HepG2 (cell line): Measurements from ENCODE around the gene ZFAND3. TPM values are rescaled to one million over a fixed set of nuclear protein-coding genes. Genes with fewer than 3 reads are reported as not detected.
A peak's percentile ranks its signal among the peaks of the same experiment; 100 is the strongest.

Experiments
- ATAC-seq: fragments of 200-7000 bp; cut with Tn5 transposase; 3 replicates; pipeline ENCODE4 v1.9.1; 2020; ENCODE audit warnings: mild to moderate bottlenecking, moderate library complexity
- BruUV-seq: library from RNA; stranded (reverse); fragments of 400-500 nt; replicated peaks from 2 replicates; lab custom pipeline; 2021; lab: Mats Ljungman, UMichigan
- CTCF ChIA-PET: fragments of 300-600 bp; formaldehyde crosslinking; extraction: SDS; loops from one replicate; lab custom pipeline; 2021; ENCODE audit warnings: low total read pairs, inconsistent platforms, low intra/inter-chr PET ratio; lab: Yijun Ruan, JAX
- POLR2A ChIA-PET: fragments of 350-600 bp; sonication (Branson Sonifier 250); formaldehyde crosslinking; loops from one replicate; lab custom pipeline; 2020; ENCODE audit warnings: antibody characterized with exemption, inconsistent platforms; lab: Yijun Ruan, JAX
- DNase-seq: peaks from one replicate; pipeline ENCODE4 v3.0.0-alpha.2; 2015; ENCODE audit warnings: low spot score
- FAIRE-seq: peaks from 3 replicates; lab custom pipeline; 2011; peaks lifted over from hg19 to GRCh38; lab: Jason Lieb, UNC
- H2AFZ ChIP-seq: one replicate; pipeline ENCODE4 v1.6.1; 2011; ENCODE audit warnings: low read length, inconsistent platforms
- H3K27ac ChIP-seq: fragments of 300-600 bp; 3 replicates; pipeline ENCODE4 v1.8.0; 2011; ENCODE audit warnings: mixed run types, mild to moderate bottlenecking, mixed read lengths, low read length, inconsistent platforms; ENCODE audit not compliant: insufficient read depth; ENCODE audit errors: extremely low read length
- H3K27me3 ChIP-seq, 2 experiments: fragments of 200-600 bp in 1 of 2; 2 replicates in 1 of 2; 3 replicates in 1 of 2; pipeline versions ENCODE4 v1.6.0 to v1.8.0; 2011; ENCODE audit warnings: low read length in 2 of 2, mild to moderate bottlenecking in 2 of 2, moderate library complexity in 2 of 2, inconsistent platforms in 1 of 2; ENCODE audit not compliant: insufficient read depth in 2 of 2, control insufficient read depth in 1 of 2
- H3K36me3 ChIP-seq, 2 experiments: fragments of 200-600 bp in 1 of 2; replicated peaks in 1 of 2; 2 replicates in 1 of 2; 3 replicates in 1 of 2; pipeline versions ENCODE4 v1.5.1 to v1.8.0; 2011; ENCODE audit warnings: low read length in 2 of 2, inconsistent platforms in 1 of 2; ENCODE audit not compliant: insufficient read depth in 2 of 2, control insufficient read depth in 1 of 2
- H3K4me1 ChIP-seq: 2 replicates; pipeline ENCODE4 v1.5.1; 2012; ENCODE audit warnings: low read length, inconsistent platforms; ENCODE audit not compliant: insufficient read depth
- H3K4me2 ChIP-seq: 2 replicates; pipeline ENCODE4 v1.6.0; 2011; ENCODE audit warnings: low read depth, low read length, inconsistent platforms
- H3K4me3 ChIP-seq, 3 experiments: fragments of 200-600 bp in 1 of 3; sonication (generic), shearing (Covaris generic) in 1 of 3; replicated peaks in 1 of 3; 2 replicates each; pipeline ENCODE4 v1.5.1; 2011 to 2016; ENCODE audit warnings: low read length in 3 of 3, inconsistent platforms in 2 of 3, low read depth in 2 of 3, mild to moderate bottlenecking in 2 of 3, control low read depth in 1 of 3, mixed read lengths in 1 of 3; ENCODE audit not compliant: insufficient read depth in 1 of 3
- H3K79me2 ChIP-seq: one replicate; pipeline ENCODE4 v1.6.1; 2011; ENCODE audit warnings: low read length, inconsistent platforms; ENCODE audit not compliant: insufficient read depth
- H3K9ac ChIP-seq: 2 replicates; pipeline ENCODE4 v1.6.0; 2011; ENCODE audit warnings: mild to moderate bottlenecking, low read depth, low read length, inconsistent platforms; ENCODE audit not compliant: insufficient read depth
- H3K9me3 ChIP-seq: 2 replicates; pipeline ENCODE4 v1.5.1; 2012; ENCODE audit warnings: mild to moderate bottlenecking, low read length
- H4K20me1 ChIP-seq: 2 replicates; pipeline ENCODE4 v1.6.0; 2011; ENCODE audit warnings: inconsistent platforms, mild to moderate bottlenecking, low read length, moderate library complexity; ENCODE audit not compliant: insufficient read depth
- ETV5 ChIP-seq: IDR thresholded peaks from 2 replicates; pipeline ENCODE4 v1.6.1; 2018; ENCODE audit warnings: missing biosample characterization, missing genetic modification reagents, inconsistent platforms, borderline replicate concordance
- GABPB1 ChIP-seq: IDR thresholded peaks from 2 replicates; pipeline ENCODE4 v1.6.1; 2016; ENCODE audit warnings: mild to moderate bottlenecking, missing genetic modification reagents, moderate library complexity, missing compliant biosample characterization
- HNF4A ChIP-seq: sonication (generic); formaldehyde crosslinking; IDR thresholded peaks from 2 replicates; pipeline ENCODE4 v1.4.0; 2020; ENCODE audit warnings: missing genetic modification reagents
- HNF4G ChIP-seq, 2 experiments: sonication (generic) in 1 of 2; formaldehyde crosslinking in 1 of 2; IDR thresholded peaks; 2 replicates each; pipeline versions ENCODE4 v1.4.0 to v1.6.1; 2011 to 2020; ENCODE audit warnings: borderline replicate concordance in 2 of 2, low read depth in 2 of 2, mild to moderate bottlenecking in 2 of 2, low read length in 1 of 2, missing genetic modification reagents in 1 of 2, moderate library complexity in 1 of 2
- IRF1 ChIP-seq: sonication (generic); formaldehyde crosslinking; IDR thresholded peaks from 2 replicates; pipeline ENCODE4 v1.4.0; 2020; ENCODE audit warnings: low read depth, mild to moderate bottlenecking, missing genetic modification reagents
- NFIC ChIP-seq: IDR thresholded peaks from 2 replicates; pipeline ENCODE4 v1.6.1; 2012; ENCODE audit warnings: mild to moderate bottlenecking, low read length, inconsistent platforms
- TEAD3 ChIP-seq: optimal IDR thresholded peaks from 2 replicates; pipeline ENCODE3; 2016; ENCODE audit warnings: borderline replicate concordance
- ZFP90 ChIP-seq: sonication (generic); formaldehyde crosslinking; IDR thresholded peaks from 2 replicates; pipeline ENCODE4 v1.8.0; 2022; ENCODE audit warnings: missing genetic modification reagents, mild to moderate bottlenecking, inconsistent platforms, borderline replicate concordance
- ZNF20 ChIP-seq: sonication (generic); formaldehyde crosslinking; IDR thresholded peaks from 2 replicates; pipeline ENCODE4 v1.4.0; 2020; ENCODE audit warnings: mild to moderate bottlenecking, moderate library complexity, missing genetic modification reagents
- ZNF329 ChIP-seq: sonication (generic); formaldehyde crosslinking; IDR thresholded peaks from 2 replicates; pipeline ENCODE4 v1.9.0; 2021; ENCODE audit warnings: low read depth, mild to moderate bottlenecking, missing genetic modification reagents
- ZNF558 ChIP-seq: sonication (generic); formaldehyde crosslinking; IDR thresholded peaks from 2 replicates; pipeline ENCODE4 v1.9.0; 2022; ENCODE audit warnings: mild to moderate bottlenecking, missing genetic modification reagents, borderline replicate concordance
- ZNF761 ChIP-seq: sonication (generic); formaldehyde crosslinking; conservative IDR thresholded peaks from 2 replicates; pipeline ENCODE4 v1.4.0; 2020; ENCODE audit warnings: mild to moderate bottlenecking, missing genetic modification reagents
- ZSCAN12 ChIP-seq: sonication (generic); formaldehyde crosslinking; IDR thresholded peaks from 2 replicates; pipeline ENCODE4 v1.9.0; 2021; ENCODE audit warnings: mild to moderate bottlenecking, missing genetic modification reagents
- WGBS: methylation state at CpG from one replicate; pipeline ENCODE4 v1.1.6; 2017; ENCODE audit warnings: low lambda C conversion rate; 5-methylcytosine and 5-hydroxymethylcytosine counted together
- in situ Hi-C: cut with HindIII; loops from 2 replicates; pipeline ENCODE4 v1.10.0; 2017; ENCODE audit warnings: low pct_unique_long_range_greater_than_20kb; ENCODE audit not compliant: extremely low pct_ligation_motif_present
- intact Hi-C: fragments of 100-400 bp; cut with micrococcal nuclease; formaldehyde crosslinking; loops from one replicate; pipeline ENCODE4 v1.10.0; 2022; ENCODE audit not compliant: unreplicated experiment
- polyA plus RNA-seq, 8 experiments: library from polyadenylated mRNA; depleted of rRNA in 3 of 8; stranded (reverse) in 7 of 8; unstranded in 1 of 8; fragments of >200 nt; fragmentation: Illumina TruSeq in 4 of 8; extraction: Trizol in 4 of 8; gene quantifications; 2 replicates each; pipeline versions ENCODE4 v1.2.1 to v1.2.3, GENCODE V29; 2011 to 2016; ENCODE audit warnings: low read depth in 4 of 8, missing spikeins in 1 of 8, mixed read lengths in 1 of 8; ENCODE audit not compliant: insufficient read depth in 1 of 8
- total RNA-seq, 5 experiments: library from RNA; depleted of rRNA; stranded (reverse); fragments of >200 nt; fragmentation: Illumina TruSeq; extraction: Trizol; gene quantifications; 2 replicates each; pipeline ENCODE4 v1.2.3, GENCODE V29; 2016; ENCODE audit warnings: low read depth in 1 of 5

The ZFAND3 gene
- total and polyA plus RNA-seq, 2 of the 13 experiments (the other 11 are each of a cell fraction or from before 2014, with no cell fraction given) = 16.4 to 17.1 TPM

- no peak for ATAC-seq
- Histone ChIP-seq H3K36me3 (no peaks in the 10 kb centered on the region), H3K27me3 (no peaks in the 10 kb centered on the region), H2AFZ (no peak overlapping the region), H3K27ac (no peak overlapping the region), H3K9me3 (no peaks in the 10 kb centered on the region)
- intact Hi-C loops = no loop called here
- no peak for TF ChIP-seq HNF4G (IDR thresholded peaks at IDR 0.05; ENCODE audit: borderline replicate concordance, low read depth, low read length)
- TF ChIP-seq HNF4G (CRISPR knock-in tag; IDR thresholded peaks at IDR 0.05; ENCODE audit: borderline replicate concordance, low read depth) = no peak
- no peak for TF ChIP-seq HNF4A (CRISPR knock-in tag)
- TF ChIP-seq ZSCAN12 (CRISPR knock-in tag) = no peak
- TF ChIP-seq IRF1 (CRISPR knock-in tag) = no peak
- TF ChIP-seq ZFP90 = no peak
- TF ChIP-seq NFIC = no peak
- no peak for TF ChIP-seq ZNF20
- no peak for TF ChIP-seq ZNF761 (CRISPR knock-in tag)
- TF ChIP-seq, all 625 proteins: peak for 0
- FAIRE-seq (no peak), DNase-seq (no peak)
- ChIA-PET CTCF (no interaction called here), POLR2A (no interaction called here)
- H4K20me1 ChIP-seq = peaks cover 12% of the 10 kb centered on the region; the same call in 1 of the 2 replicates
- over 99% methylated on average over 4 of the region's 4 CpGs for WGBS
- no TSS peak for BruUV-seq
- peaks cover 60% of the 10 kb centered on the region for H3K79me2 ChIP-seq
- H3K9ac ChIP-seq = no peak overlapping the region
- H3K4me3 ChIP-seq = no peak overlapping the region
- no peak overlapping the region for H3K4me2 ChIP-seq
- in situ Hi-C loops = no loop called here
- H3K4me1 ChIP-seq = peaks cover 50% of the 10 kb centered on the region
These were observed 69.5 kb downstream of the ZFAND3 start for GRCh38 chr6:37889051-37889450.

GRCh38 chr6:37889486-37889885, 70.0 kb downstream of the ZFAND3 start:
- H3K4me3 ChIP-seq = no peak overlapping the region
- intact Hi-C loops = no loop called here
- no peak overlapping the region for H3K27ac ChIP-seq
- H3K4me2 ChIP-seq = no peak overlapping the region
- H3K9me3 ChIP-seq = no peaks in the 10 kb centered on the region
- H4K20me1 ChIP-seq = peaks cover 12% of the 10 kb centered on the region; the same call in 1 of the 2 replicates
- in situ Hi-C loops = no loop called here
- H3K4me1 ChIP-seq = peaks cover 48% of the 10 kb centered on the region
- CTCF ChIA-PET = no interaction called here
- peaks cover 60% of the 10 kb centered on the region for H3K79me2 ChIP-seq
- FAIRE-seq = no peak
- no peak for ATAC-seq
- no peak overlapping the region for H3K9ac ChIP-seq
- POLR2A ChIA-PET = no interaction called here
- DNase-seq = no peak
- H2AFZ ChIP-seq = no peak overlapping the region
- H3K27me3 ChIP-seq = no peaks in the 10 kb centered on the region
- BruUV-seq = no TSS peak
- H3K36me3 ChIP-seq = no peaks in the 10 kb centered on the region
- TF ChIP-seq ZNF329 (CRISPR knock-in tag) = no peak
- TF ChIP-seq ZNF558 = no peak
- TF ChIP-seq ETV5 (CRISPR knock-in tag) = no peak
- no peak for TF ChIP-seq GABPB1 (CRISPR knock-in tag)
- peak; percentile 24 for TF ChIP-seq TEAD3 (CRISPR knock-in tag)
